Fibroblast of gingiva (primary cell): ENCODE data around the gene ARHGAP27.
"Not testable (repeated sequence)": the region's sequence is repeated elsewhere in the genome, so short reads cannot be mapped to it uniquely, and the experiment has no call there.

Experiments
- DNase-seq: peaks from one replicate; pipeline ENCODE4 v3.0.0-alpha.2; 2011; ENCODE audit warnings: low read depth

Gene ARHGAP27

GRCh38 chr17:45445901-45446743 is 13.5 kb upstream of the ARHGAP27 start:
- DNase-seq: not testable (repeated sequence)

GRCh38 chr17:45444856-45445820 is 12.5 kb upstream of the ARHGAP27 start:
- not testable (repeated sequence) for DNase-seq

- DNase-seq: not testable (repeated sequence)
Observed at GRCh38 chr17:45444301-45444700, 11.6 kb upstream of the ARHGAP27 start.

GRCh38 chr17:45443371-45444260 is 10.9 kb upstream of the ARHGAP27 start:
- not testable (repeated sequence) for DNase-seq

GRCh38 chr17:45441526-45442310 is 9.0 kb upstream of the ARHGAP27 start:
- DNase-seq: no peak

GRCh38 chr17:45440839-45441515 is 8.3 kb upstream of the ARHGAP27 start:
- DNase-seq: not testable (repeated sequence)

- DNase-seq: no peak
Observed at GRCh38 chr17:45440161-45440778, 7.6 kb upstream of the ARHGAP27 start.

- no peak for DNase-seq
Observed at GRCh38 chr17:45438931-45439610, 6.4 kb upstream of the ARHGAP27 start.

GRCh38 chr17:45437465-45438283 is 5.0 kb upstream of the ARHGAP27 start:
- no peak for DNase-seq

- DNase-seq: no peak
Observed at GRCh38 chr17:45436625-45437464, 4.2 kb upstream of the ARHGAP27 start.

- no peak for DNase-seq
Observed at GRCh38 chr17:45436161-45436560, 3.5 kb upstream of the ARHGAP27 start.

- no peak for DNase-seq
Observed at GRCh38 chr17:45435481-45435880, 2.8 kb upstream of the ARHGAP27 start.

- DNase-seq: no peak
Observed at GRCh38 chr17:45433159-45433535, 477 bp upstream of the ARHGAP27 start.

GRCh38 chr17:45431531-45432404 is 902 bp downstream of the ARHGAP27 start:
- peak; percentile 14 for DNase-seq

- no peak for DNase-seq
Observed at GRCh38 chr17:45430738-45431530, 1.7 kb downstream of the ARHGAP27 start.
